Activated CD4-positive, alpha-beta T cell treated with anti-CD3 and anti-CD28 coated beads, Interleukin-2, amount 10 ng/mL, durations not matched to agents 7 days and 5 days (primary cell): ENCODE data around the gene OR6M1. TPM values are rescaled to one million over a fixed set of nuclear protein-coding genes. Genes with fewer than 3 reads are reported as not detected.

Experiments
- CTCF ChIA-PET: fragments of 350-600 bp; sonication (Branson Sonifier 250); formaldehyde crosslinking; loops from one replicate; lab custom pipeline; 2021; ENCODE audit warnings: antibody characterized with exemption; lab: Charles Lee
- POLR2A ChIA-PET: fragments of 350-600 bp; sonication (Branson Sonifier 250); formaldehyde crosslinking; loops from one replicate; lab custom pipeline; 2021; ENCODE audit warnings: antibody characterized with exemption; lab: Charles Lee
- DNase-seq: peaks from one replicate; pipeline ENCODE4 v3.0.0-alpha.2; 2020
- H3K27ac Mint-ChIP-seq: one replicate; pipeline ENCODE4 v1.8.0; 2021; ENCODE audit warnings: mild to moderate bottlenecking, moderate library complexity, mixed read lengths
- H3K27me3 Mint-ChIP-seq: one replicate; pipeline ENCODE4 v1.8.0; 2021; ENCODE audit warnings: mixed read lengths
- H3K36me3 Mint-ChIP-seq: one replicate; pipeline ENCODE4 v1.8.0; 2021; ENCODE audit warnings: low read depth, mixed read lengths
- H3K4me1 Mint-ChIP-seq: one replicate; pipeline ENCODE4 v1.8.0; 2021; ENCODE audit warnings: mixed read lengths
- H3K4me3 Mint-ChIP-seq: one replicate; pipeline ENCODE4 v1.8.0; 2021; ENCODE audit warnings: mild to moderate bottlenecking, moderate library complexity, mixed read lengths
- H3K9me3 Mint-ChIP-seq: one replicate; pipeline ENCODE4 v1.8.0; 2021; ENCODE audit warnings: mixed read lengths
- total RNA-seq, 2 experiments: library from RNA; stranded (reverse); gene quantifications; one replicate each; pipeline ENCODE4 v1.2.3, GENCODE V29; 2021

Gene OR6M1
- total RNA-seq, 2 experiments from 2014 or later = not detected

- no peaks in the 10 kb centered on the region for H3K4me1 Mint-ChIP-seq
- H3K9me3 Mint-ChIP-seq = no peaks in the 10 kb centered on the region
- peaks cover 2% of the 10 kb centered on the region for H3K27me3 Mint-ChIP-seq
- H3K27ac Mint-ChIP-seq = no peak overlapping the region
- no peaks in the 10 kb centered on the region for H3K36me3 Mint-ChIP-seq
- ChIA-PET CTCF (interaction anchor here (0.6 kb wide), 1 partner anchor 1263 kb away, joined by 3 read pairs; no protein-coding TSS in a partner anchor), POLR2A (interaction anchor here (0.6 kb wide), 1 partner anchor 62 kb away, joined by 3 read pairs; no protein-coding TSS in a partner anchor)
- no peak for DNase-seq
- no peak overlapping the region for H3K4me3 Mint-ChIP-seq
Observed at GRCh38 chr11:123801765-123802164, 4.4 kb downstream of the OR6M1 start.

- Mint-ChIP-seq H3K4me1 (no peaks in the 10 kb centered on the region), H3K4me3 (no peak overlapping the region), H3K27ac (no peak overlapping the region), H3K36me3 (no peaks in the 10 kb centered on the region), H3K9me3 (no peaks in the 10 kb centered on the region), H3K27me3 (peaks cover 2% of the 10 kb centered on the region)
- ChIA-PET CTCF (no interaction called here), POLR2A (no interaction called here)
- DNase-seq = no peak
Observed at GRCh38 chr11:123800036-123800435, 6.1 kb downstream of the OR6M1 start.

DNA sequence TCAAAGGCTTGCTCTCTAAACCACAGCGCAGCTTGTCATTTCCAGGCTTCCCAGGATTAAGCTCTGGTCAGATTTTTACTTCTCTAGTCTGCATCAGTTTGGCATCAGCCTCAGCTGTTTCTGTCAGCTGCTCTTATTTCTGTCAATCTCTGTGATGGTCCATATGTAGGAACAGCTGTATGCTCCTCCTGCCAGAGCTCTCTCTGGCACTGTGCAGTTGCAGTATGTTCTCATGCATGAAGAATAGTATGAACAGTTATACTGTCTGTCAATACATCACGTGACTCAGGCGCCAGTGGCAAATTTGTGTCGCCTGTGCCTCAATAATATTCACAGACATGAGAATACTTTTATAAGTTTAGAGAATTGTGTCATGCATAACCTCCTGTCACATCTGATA, 6.7 kb downstream of the OR6M1 start:
- no peaks in the 10 kb centered on the region for H3K9me3 Mint-ChIP-seq
- DNase-seq = no peak
- no peak overlapping the region for H3K4me3 Mint-ChIP-seq
- H3K27me3 Mint-ChIP-seq = peaks cover 2% of the 10 kb centered on the region
- ChIA-PET CTCF (interaction anchor here (0.6 to 0.7 kb wide), 2 partner anchors 10 to 39 kb away, joined by 3 to 4 read pairs; no protein-coding TSS in a partner anchor), POLR2A (no interaction called here)
- H3K36me3 Mint-ChIP-seq = no peaks in the 10 kb centered on the region
- H3K27ac Mint-ChIP-seq = no peak overlapping the region
- H3K4me1 Mint-ChIP-seq = no peaks in the 10 kb centered on the region

DNA sequence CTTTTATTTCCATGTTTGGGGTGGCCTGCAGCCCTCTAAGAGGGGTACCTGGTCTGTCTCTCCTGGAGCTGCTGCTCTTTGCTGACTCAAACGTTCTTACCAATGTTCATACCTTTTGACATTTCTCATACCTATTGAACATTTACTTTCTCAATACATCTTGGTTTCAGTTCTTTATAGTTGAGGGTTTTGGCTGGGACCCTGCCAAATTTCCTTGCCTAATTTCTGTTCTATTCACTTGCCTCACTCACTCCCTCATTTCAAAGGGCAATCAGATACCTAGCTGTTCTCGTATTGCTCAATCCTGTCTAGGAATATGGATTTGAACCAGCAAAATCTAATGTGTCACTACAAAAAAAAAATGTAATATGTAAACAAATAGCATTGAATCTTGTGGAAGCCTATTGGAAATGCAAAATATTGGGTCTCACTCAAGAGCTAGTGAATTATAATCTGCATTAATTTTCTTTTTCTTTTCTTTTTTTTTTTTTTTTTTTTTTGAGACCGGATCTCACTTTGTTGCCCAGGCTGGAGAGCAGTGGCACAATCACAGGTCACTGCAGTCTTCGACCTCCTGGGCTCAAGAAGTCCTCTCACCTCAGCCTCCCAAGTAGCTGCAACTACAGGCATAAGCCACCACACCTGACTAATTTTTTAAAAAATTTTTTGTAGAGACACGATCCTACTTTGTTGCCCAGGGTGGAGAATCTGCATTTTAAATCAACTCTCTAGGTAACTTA, 7.5 kb downstream of the OR6M1 start:
- Mint-ChIP-seq H3K4me3 (no peak overlapping the region), H3K36me3 (no peaks in the 10 kb centered on the region), H3K4me1 (no peaks in the 10 kb centered on the region), H3K27me3 (peaks cover 2% of the 10 kb centered on the region), H3K9me3 (no peaks in the 10 kb centered on the region), H3K27ac (no peak overlapping the region)
- DNase-seq = no peak
- ChIA-PET POLR2A (no interaction called here), CTCF (interaction anchor here (0.6 to 0.7 kb wide), 4 partner anchors 9 to 397 kb away, joined by 3 to 4 read pairs (median 4); no protein-coding TSS in a partner anchor)

DNA sequence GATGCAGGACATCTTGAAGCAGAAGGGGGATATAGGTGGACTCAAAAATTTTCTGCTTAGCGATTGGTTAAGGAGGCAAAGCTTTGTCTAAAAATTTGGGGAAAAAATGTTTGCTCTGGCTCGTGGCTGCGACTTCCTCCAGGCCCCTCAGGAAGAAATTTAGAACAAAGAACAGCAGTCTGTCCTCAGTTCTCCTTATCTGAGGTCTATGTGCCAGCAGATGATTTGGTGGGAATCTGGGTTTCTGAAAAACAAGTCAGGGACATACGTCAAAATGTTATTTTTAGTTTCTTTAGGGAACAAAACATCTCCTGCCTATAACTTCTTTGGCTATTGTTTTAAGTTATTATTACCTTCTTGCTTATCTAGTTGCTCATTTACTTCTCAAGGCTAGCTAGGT, 8.1 kb downstream of the OR6M1 start:
- POLR2A ChIA-PET = no interaction called here
- Mint-ChIP-seq H3K36me3 (no peaks in the 10 kb centered on the region), H3K9me3 (no peaks in the 10 kb centered on the region), H3K27me3 (peaks cover 2% of the 10 kb centered on the region), H3K27ac (no peak overlapping the region), H3K4me3 (no peak overlapping the region), H3K4me1 (no peaks in the 10 kb centered on the region)
- CTCF ChIA-PET = interaction anchor here (0.6 kb wide), 1 partner anchor 397 kb away, joined by 3 read pairs; no protein-coding TSS in a partner anchor
- DNase-seq = no peak

DNA sequence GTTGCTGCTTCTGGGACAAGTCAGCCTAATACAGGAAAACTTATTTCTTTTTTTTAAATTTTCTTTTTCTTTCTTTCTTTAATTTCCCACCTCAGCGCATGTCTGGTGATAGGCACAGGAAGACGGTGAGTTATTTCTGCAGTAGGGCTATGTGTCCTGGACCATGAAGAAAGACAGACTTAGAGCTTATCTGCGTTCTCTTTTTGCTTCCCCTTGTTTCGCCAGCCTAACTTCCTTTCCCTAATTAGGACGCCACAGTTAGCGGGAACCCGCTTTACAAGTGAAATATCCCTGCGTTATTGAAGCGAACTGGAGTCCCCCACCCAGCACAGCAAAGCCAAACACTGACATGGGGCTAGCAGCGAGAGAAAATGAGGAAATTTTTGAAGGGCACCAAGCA, 8.6 kb downstream of the OR6M1 start:
- Mint-ChIP-seq H3K4me3 (no peak overlapping the region), H3K36me3 (no peaks in the 10 kb centered on the region), H3K4me1 (no peaks in the 10 kb centered on the region), H3K27ac (no peak overlapping the region), H3K9me3 (no peaks in the 10 kb centered on the region), H3K27me3 (peaks cover 2% of the 10 kb centered on the region)
- POLR2A ChIA-PET = no interaction called here
- no peak for DNase-seq
- CTCF ChIA-PET = no interaction called here

GRCh38 chr11:123797114-123797513, 9.0 kb downstream of the OR6M1 start:
- Mint-ChIP-seq H3K27ac (no peak overlapping the region), H3K36me3 (no peaks in the 10 kb centered on the region), H3K4me1 (no peaks in the 10 kb centered on the region), H3K4me3 (no peak overlapping the region), H3K27me3 (peaks cover 2% of the 10 kb centered on the region), H3K9me3 (no peaks in the 10 kb centered on the region)
- POLR2A ChIA-PET = no interaction called here
- CTCF ChIA-PET = no interaction called here
- DNase-seq = no peak

GRCh38 chr11:123796226-123796625, 9.9 kb downstream of the OR6M1 start:
- POLR2A ChIA-PET = no interaction called here
- DNase-seq = no peak
- CTCF ChIA-PET = no interaction called here
- Mint-ChIP-seq H3K27me3 (no peaks in the 10 kb centered on the region), H3K4me3 (no peak overlapping the region), H3K36me3 (no peaks in the 10 kb centered on the region), H3K27ac (no peak overlapping the region), H3K4me1 (no peaks in the 10 kb centered on the region), H3K9me3 (no peaks in the 10 kb centered on the region)

DNA sequence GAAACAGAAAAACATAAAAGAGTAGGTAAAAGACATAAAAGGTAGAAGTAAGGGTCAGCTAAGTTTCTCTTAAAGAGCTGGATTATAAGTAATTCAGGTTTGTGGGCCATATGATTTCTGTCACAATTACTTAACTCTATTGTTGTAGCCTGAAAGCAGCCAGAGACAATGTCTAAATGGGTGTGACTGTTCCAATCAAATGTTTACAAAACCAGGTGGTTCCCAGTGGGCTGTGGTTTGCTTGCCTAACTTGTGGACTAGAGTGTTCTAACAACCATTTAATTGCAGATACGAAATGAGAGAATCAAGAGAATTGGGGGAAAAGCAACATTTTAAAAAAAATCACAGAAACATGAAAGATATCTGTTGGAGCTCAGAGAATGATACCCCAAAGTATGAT, 22.6 kb downstream of the OR6M1 start:
- DNase-seq = no peak
- Mint-ChIP-seq H3K4me1 (no peaks in the 10 kb centered on the region), H3K4me3 (no peak overlapping the region), H3K9me3 (no peaks in the 10 kb centered on the region), H3K27me3 (peaks cover 8% of the 10 kb centered on the region), H3K36me3 (no peaks in the 10 kb centered on the region), H3K27ac (no peak overlapping the region)
- CTCF ChIA-PET = no interaction called here
- POLR2A ChIA-PET = interaction anchor here (0.5 kb wide), 1 partner anchor 37 kb away, joined by 7 read pairs; no protein-coding TSS in a partner anchor

DNA sequence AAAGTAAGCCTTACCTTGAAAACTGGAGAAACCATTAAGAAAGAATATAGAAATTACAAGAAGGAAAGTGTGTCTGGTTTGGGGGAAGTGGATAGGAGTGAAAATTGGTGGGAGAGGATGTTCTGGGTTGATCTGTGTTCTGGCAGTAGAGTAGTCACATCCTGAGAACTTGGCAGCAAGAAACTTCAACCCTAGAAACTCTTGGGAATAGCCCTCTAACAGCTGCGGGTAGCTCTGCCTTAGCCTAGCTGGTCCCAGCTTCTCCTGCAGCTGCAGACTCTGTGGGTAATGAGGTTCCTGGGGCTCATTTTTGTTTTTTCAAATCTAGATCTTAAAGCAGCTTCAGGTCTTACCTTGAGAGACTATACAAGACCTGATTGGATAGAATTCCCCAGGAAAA, 27.6 kb downstream of the OR6M1 start:
- POLR2A ChIA-PET = no interaction called here
- Mint-ChIP-seq H3K4me1 (no peaks in the 10 kb centered on the region), H3K27me3 (peaks cover 6% of the 10 kb centered on the region), H3K27ac (no peak overlapping the region), H3K4me3 (no peak overlapping the region), H3K9me3 (no peaks in the 10 kb centered on the region), H3K36me3 (no peaks in the 10 kb centered on the region)
- DNase-seq = no peak
- CTCF ChIA-PET = interaction anchor here (1.2 kb wide), 1 partner anchor 22 kb away, joined by 3 read pairs; no protein-coding TSS in a partner anchor

DNA sequence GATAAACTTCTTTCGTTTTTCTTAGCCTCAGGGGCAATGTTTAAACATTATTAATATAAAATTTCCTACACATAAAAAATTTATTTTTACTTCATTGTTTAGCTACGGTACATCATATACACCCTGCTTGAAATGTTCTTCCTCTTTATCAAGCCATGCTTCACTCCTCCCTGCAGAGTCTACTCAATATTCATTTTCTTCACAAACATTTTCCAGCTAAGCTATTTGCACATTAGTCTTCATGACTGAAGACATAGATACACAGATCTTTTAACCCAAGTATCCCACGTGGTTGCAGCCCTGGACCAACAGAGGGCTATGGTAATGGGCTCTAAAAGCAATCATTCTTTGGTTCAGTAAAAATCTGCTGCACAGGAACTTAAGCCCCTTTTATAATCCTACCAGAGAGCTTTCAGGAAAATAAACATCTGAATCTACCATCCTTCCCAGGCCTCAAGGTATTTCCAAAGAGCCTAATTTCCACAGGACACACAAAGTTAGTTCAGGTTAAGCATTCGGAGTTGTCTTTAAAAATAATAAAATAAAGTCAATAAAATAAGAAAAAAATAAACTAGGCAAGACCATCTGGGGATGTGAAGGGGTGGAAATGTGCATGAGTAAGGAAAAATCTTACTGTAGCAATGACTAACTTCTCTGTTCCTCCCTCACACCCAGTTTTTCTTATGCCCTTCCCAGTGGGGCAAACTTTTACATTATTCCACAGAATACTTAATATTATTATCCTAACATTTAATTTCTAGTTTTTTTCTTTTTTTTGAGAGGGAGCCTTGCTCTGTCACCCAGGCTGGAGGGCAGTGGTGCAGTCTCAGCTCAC, 30.2 kb downstream of the OR6M1 start:
- no peak overlapping the region for H3K27ac Mint-ChIP-seq

GRCh38 chr11:123775289-123775688, 30.9 kb downstream of the OR6M1 start:
- no peak for DNase-seq
- ChIA-PET CTCF (no interaction called here), POLR2A (no interaction called here)
- no peaks in the 10 kb centered on the region for H3K9me3 Mint-ChIP-seq
- no peak overlapping the region for H3K27ac Mint-ChIP-seq
- peaks cover 4% of the 10 kb centered on the region for H3K27me3 Mint-ChIP-seq
- no peak overlapping the region for H3K4me3 Mint-ChIP-seq
- H3K4me1 Mint-ChIP-seq = no peaks in the 10 kb centered on the region
- H3K36me3 Mint-ChIP-seq = no peaks in the 10 kb centered on the region

More for the DNA sequence above, 30.2 kb downstream of the OR6M1 start:
- ChIA-PET POLR2A (no interaction called here), CTCF (no interaction called here)
- Mint-ChIP-seq H3K9me3 (no peaks in the 10 kb centered on the region), H3K27me3 (peaks cover 4% of the 10 kb centered on the region), H3K4me3 (no peak overlapping the region), H3K36me3 (no peaks in the 10 kb centered on the region), H3K4me1 (no peaks in the 10 kb centered on the region)
- no peak for DNase-seq

DNA sequence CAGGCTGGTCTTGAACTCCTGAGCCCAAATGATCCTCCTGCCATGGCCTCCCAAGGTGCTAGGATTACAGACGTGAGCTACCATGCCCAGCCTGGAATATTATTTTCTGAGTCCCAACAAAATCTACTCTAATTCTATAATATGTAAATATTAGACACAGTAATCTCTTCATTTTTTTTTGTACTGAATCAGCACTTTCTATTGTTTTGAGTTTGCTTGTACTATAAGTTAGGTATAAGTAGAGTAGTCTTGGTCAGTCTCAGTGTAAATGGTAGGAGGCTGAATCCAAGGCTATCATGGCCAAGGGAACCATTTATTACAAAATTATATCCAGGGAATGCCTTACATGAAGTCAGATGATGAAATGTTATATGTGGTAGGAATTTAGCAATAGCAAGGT, 32.2 kb downstream of the OR6M1 start:
- DNase-seq = no peak
- Mint-ChIP-seq H3K4me1 (no peaks in the 10 kb centered on the region), H3K9me3 (no peaks in the 10 kb centered on the region), H3K27me3 (peaks cover 4% of the 10 kb centered on the region), H3K4me3 (no peak overlapping the region), H3K36me3 (no peaks in the 10 kb centered on the region), H3K27ac (no peak overlapping the region)
- ChIA-PET POLR2A (no interaction called here), CTCF (no interaction called here)
